Hematopoietic multipotent progenitor cell treated with erythropoietin and hydrocortisone succinate and interleukin-3 and kit ligand, for 15 days (in vitro differentiated cells): ENCODE measurements around the gene ANGPTL2.
"Not testable (repeated sequence)": the region's sequence is repeated elsewhere in the genome, so short reads cannot be mapped to it uniquely, and the experiment has no call there.

Experiments
- DNase-seq: peaks from one replicate; pipeline ENCODE4 v3.0.0-alpha.2; 2015; ENCODE audit warnings: low spot score

The ANGPTL2 gene, protein sequence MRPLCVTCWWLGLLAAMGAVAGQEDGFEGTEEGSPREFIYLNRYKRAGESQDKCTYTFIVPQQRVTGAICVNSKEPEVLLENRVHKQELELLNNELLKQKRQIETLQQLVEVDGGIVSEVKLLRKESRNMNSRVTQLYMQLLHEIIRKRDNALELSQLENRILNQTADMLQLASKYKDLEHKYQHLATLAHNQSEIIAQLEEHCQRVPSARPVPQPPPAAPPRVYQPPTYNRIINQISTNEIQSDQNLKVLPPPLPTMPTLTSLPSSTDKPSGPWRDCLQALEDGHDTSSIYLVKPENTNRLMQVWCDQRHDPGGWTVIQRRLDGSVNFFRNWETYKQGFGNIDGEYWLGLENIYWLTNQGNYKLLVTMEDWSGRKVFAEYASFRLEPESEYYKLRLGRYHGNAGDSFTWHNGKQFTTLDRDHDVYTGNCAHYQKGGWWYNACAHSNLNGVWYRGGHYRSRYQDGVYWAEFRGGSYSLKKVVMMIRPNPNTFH

DNA sequence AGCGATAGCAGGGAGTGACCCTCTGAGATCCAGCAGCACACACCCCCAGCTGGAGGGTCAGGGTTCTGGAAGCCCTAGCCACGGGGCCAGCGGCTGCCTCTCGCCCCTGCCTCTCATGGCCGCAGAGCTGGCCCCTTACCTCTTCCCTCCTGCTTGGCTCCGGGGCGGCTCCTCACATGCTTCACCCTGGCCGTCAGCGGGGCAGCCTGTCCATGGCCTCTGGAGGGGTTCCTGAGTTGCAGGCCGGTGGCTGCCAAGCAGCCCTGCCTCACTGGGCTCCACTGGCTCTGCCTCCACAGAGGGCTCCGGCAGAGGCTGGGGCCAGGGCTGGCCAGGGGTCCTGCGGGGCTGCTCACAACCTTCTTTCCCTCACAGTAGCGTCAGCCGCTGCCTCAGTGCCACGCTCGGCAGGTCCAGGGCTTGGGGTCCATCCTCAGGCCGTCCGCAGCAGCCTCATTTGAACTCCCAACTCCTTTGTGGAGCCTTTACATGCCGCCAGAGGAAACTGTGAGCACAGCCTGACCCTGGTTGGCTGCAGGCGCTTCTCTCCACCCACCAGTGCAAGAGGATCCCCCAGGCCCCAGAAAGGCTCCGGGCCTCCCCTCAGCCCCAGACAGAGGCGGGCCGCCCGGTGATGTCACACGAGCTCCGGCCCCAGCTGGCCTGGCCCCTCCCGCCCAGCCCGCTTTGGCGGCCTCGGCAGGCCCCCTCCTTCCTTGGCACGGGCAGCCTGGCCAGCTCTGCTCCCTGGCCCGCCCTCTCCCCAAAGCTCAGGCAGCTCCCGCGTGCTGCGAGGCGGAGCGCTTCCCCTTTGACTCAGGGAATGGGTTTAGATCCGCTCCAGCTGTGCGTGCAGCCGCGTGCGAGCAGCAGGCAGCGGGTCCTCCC lies at the start of gene ANGPTL2:
Gene ANGPTL2 (minus strand): TSS at position 460 of the 888 bp plus-strand sequence. CDS start 13,904 bp downstream, outside the sequence.
- no peak for DNase-seq

DNA sequence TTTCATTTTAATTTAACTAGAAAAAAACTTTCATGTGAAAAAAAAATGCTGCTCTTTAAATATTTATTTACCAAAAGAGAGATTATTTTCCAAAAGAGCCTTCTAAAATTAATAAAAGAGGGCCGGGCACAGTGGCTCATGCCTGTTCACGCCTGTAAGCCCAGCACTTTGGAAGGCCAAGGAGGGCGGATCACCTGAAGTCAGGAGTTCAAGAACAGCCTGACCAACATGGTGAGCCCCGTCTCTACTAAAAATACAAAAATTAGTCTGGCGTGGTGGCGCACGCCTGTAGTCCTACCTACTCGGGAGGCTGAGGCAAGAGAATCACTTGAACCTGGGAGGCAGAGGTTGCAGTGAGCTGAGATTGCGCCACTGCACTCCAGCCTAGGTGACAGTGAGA lies 48.9 kb upstream of the ANGPTL2 start:
- not testable (repeated sequence) for DNase-seq

DNA sequence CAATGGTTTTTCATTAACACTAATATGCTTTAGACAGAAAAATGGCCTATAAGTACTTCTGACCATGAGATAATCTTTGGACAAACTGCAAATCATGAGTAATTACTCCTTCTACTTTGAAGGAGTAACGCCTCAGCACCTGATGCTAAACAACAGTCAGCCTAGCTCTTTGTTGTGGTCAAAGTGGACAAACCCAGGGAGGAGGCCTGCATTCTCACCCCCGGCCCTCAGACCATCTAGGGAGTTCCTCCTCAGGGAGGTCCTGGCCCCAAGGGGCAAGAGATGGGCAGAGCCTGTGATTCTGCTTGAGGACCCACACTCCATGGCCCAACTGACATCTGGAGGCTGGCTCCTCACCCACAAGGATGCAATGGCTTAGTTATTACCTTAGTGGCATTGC lies 48.2 kb upstream of the ANGPTL2 start:
- no peak for DNase-seq

DNA sequence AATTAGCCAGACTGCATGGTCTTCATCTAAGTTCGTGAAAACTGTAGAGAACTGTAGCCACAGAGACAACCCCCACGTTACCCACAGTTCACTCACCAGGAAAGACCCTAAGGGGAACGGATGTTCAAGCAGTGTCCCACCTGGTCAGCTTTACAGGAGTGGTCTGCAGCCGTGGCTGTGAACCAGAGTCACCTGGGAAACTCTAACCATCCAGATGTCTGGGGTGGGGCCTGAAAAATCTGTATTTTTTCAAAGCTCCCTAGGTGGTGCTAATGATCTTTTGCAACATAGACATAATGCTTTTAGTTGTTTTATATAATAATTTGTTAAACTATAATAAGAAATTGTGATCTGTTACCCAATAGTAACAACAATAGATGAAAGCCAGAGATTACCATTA lies 47.7 kb upstream of the ANGPTL2 start:
- no peak for DNase-seq

DNA sequence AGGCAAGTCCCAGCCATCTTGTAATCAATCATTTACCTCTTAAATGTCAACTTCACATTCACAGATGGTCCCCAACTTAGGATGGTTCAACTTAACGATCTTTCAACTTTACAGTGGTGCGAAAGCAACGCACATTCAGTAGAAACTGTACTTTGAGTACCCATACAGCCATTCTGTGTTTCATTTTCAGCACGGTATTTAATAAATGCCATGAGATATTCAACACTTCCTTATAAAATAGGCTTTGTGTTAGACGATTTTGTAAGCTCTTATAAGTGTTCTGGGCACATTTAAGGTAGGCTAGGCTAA lies 47.1 kb upstream of the ANGPTL2 start:
- no peak for DNase-seq

DNA sequence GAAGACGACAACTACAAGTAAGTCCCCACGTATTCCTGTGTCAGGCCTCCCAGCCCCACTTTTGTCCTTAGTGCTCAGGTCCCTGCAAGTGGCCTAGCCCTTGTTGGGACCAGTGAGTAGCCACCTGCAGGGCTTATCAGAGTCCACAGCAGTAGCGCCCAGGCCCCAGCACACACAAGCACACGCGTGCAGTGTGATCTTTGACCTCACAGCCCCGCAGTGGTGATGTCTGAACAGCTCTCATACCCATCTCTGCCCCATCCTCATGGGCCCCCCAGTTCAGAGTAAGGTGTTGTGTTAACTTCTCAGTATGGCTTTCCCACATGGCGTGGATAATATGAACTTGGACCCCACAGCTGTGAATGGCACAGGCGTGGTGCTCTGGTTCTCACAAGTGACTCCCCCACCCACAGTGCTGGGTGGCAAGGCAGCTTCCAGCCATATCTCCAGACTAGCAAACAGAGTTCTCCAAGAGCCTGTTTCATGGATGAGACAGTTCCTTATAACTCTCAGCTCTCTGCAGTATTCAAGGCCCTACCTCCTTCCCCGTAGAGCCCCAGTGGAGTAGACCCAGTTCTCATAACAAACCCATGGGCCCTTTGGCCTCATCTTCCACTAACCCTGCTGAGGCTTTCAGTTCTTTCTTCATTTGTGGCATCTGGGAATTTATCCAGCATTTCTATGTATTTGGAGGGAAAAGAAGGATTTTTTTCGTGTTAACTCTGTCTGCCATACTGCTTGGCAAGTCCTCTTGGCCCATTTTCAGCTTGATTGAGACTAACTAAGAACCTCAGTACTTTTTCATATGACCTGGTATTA lies 46.5 kb upstream of the ANGPTL2 start:
- DNase-seq, result no peak

DNA sequence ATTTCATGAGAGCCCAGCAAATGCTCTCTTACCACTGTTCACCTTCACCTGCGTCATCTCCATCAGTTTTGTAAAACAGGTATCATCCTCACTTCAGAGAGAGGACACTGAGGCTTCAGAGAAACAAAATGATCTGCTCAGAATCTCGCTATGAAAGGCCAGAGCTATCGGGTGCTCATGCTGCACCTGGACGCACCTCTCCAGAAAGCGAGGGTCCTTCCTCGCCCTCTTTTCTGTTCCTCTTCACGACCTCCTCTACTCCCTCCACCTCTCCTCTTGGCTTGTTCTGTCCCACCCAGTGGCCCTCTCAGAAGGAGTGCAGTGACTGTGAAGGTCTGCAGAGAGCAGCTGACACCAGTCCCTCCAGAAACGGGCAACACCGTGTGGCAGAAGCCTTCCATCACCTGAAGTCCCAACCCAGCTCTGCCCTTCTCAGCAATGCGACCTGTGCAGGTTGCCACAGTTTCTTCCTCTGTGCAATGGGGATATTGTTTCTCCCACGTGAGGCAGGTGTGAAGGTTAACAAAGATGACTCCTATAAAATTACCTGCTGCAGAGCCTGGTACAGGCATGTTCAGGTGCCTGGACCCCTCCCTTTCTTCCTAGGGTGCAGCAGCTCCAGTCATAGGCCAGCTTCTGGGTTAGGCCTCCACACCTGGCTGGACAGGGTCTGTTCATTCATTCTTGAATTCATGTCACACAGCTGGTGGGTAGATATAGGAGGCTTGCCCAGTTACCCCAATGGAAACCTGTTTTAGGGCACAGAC lies 45.3 kb upstream of the ANGPTL2 start:
- no peak for DNase-seq

DNA sequence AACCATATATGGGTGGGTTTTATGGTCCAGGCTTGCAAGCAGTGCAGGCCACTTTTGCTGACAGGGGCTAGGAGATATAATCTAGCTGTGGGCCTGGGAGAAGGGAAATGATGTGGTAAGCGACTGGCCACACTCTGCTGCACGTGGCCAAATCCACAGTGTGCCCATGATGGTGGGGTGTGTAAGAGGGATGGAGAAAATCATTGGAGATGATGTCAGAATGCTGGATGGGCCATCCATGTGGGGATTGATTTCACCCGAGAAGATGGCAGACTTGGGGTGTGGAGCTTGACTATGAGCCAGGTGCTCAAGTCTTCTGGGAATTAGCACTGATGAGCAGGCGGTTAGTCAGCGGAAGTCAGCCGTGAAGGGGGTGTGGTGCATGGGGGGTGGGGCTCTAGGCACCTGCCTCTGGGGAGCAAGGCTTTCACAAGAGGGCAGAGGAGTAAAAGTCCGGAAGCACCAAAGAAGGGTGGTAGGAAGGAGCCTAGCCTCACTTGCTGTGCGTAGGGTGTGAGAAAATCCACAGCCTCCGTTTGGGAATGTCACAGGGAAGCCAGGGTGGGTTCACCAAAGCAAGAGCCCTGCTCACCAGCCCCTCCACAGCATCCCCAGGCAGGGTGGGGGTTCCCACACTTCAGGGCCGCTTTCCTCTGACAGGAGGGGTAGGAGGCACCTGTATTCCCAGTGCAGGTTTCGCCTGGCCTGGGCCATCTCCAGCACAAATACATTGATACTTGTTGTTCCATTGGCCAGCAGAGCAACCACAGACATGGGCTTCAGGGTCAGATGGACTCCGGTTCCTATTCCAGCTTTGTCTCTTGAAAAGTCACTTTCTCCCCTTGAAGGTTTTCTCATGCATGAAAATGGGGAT lies 44.5 kb upstream of the ANGPTL2 start:
- DNase-seq, result no peak

DNA sequence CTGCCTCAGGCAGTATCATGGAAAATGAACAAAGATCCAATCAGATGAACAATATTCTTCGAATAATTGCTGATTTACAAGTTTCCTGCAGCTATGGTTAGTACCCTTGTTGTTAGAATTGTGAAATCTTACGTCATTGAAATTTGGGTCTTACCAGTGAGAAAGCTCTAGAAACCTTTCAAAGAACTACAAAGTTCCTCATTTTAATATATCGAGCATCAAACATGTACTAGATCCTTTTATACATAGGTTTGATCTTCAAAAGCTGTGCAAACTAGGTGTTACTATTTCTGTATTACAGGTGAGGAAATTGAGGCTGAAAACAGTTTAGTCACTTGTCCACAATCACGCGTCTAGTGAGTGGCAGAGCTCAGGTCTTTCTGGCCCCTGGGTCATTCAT lies 43.7 kb upstream of the ANGPTL2 start:
- no peak for DNase-seq

DNA sequence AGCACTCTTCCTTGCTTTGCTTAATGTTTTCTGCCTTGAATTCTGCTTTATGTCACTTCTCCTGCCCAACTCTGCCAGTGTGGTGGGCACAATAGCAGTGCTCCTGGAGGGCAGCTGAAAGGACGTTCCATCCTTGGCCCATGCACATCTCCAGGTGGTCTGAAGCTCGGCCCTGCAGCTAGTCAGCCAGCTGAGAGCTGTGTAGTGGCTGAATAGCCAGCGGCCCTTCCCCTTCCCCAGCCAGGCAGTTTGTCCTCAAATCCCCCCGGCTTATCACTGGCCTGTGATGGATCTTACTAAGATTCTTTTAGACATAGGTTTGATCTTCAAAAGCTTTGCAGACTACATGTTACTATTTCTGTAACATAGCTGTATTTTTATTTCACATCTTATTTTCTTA lies 42.7 kb upstream of the ANGPTL2 start:
- no peak for DNase-seq

DNA sequence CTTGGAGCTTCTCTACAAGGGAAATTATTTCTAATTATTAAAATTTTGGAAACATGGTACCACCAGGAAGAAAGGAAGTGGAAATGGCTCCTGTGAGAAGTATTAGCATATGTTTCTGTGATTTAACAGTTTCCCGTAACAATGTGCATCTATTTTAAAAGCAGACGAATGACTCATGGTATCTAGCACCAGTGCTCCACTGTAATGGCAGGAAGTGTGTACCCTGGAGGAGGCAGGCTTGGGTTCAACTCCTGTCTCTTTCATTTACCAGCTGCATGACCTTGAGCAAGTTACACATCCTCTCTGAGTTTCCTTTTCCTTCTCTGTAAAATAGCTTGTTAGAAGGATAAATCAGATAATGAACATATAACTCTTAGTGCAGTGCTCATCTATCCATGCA lies 41.0 kb upstream of the ANGPTL2 start:
- no peak for DNase-seq

DNA sequence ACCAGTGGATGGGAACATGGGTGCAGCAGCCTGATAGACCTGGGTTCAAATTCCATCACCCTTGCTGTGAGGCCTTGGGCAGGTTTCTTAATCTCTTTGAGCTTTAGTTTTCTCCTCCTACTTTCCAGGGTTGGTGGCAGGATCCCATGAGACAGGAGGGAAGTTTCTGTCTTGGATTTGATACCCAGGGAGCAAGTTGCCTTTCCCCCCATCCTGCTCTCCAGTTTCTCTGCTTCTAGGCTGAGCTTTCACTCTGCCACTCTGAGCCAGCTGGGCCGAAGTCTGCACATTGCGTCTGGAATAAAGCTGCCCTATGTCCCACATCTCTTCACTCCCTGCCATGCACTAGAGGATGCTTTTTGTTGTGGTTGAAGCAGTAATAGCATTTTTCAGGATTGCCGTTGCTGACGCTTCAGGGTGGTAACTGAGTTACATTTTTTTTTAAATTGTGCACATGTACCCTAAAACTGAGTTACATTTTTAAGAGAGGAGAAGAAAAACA lies 40.5 kb upstream of the ANGPTL2 start:
- DNase-seq, result no peak

DNA sequence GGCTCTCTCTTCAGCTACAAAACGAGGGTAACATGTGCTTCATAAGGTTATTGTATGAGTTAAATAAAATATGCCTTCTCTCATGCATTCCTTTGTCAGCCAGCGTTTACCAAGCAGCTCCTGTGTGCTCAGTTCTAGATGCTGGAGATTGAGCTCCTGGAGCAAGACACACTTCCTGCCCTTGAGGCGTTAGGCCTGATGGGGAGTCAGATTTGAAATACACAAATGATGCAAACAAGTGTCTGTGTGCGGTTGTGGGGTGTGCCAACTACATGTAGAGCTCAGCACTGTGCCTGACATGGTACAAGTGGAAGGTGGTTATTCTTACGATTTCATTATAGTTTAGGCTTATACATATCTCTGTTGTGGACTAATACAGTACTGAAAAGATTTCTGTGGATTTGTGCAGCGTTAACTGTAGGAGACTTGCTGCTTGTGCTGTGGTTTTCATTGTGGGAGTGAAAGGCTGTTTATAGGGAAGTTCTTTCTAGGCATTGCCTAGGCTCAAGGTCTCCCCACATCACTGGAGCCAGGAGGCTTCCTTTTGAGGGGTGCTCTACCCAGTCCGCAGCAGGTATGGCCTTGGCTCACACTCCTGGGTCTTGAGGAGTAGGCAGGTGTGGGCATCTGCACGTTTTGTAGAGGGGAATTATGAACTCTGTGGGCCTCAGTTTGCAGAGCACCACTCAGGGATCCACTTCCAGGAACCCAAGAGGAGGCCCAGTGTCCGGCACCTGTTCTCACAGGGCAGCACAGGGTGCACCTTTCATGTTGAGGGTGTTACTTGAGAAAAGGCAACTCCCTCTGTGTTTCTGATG lies 39.8 kb upstream of the ANGPTL2 start:
- no peak for DNase-seq

DNA sequence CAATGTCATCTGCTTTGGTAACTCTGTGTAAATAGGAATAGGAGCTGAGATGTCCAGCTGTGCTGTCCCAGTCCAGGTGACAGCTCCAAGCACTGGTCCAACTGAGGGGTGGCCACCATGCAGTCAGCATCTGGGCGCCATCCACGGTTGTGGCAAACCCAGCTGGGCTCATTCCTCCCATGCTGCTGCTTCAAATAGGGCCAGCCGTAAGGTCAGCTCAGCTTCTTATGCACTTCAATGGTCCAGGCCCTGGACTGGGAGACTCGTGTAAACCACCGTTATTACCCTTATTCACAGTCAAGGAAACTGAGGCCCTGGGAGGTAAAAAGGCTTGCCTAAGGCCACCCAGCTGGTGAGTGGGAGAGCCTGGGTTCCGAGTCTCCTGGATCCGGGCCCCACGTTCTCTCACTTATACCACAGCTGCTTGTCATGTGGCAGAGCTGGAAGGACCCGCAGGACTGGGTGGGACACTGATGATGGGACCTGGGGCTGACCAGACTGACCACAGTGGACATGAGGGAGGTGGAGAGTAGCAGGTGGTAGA lies 38.7 kb upstream of the ANGPTL2 start:
- no peak for DNase-seq

DNA sequence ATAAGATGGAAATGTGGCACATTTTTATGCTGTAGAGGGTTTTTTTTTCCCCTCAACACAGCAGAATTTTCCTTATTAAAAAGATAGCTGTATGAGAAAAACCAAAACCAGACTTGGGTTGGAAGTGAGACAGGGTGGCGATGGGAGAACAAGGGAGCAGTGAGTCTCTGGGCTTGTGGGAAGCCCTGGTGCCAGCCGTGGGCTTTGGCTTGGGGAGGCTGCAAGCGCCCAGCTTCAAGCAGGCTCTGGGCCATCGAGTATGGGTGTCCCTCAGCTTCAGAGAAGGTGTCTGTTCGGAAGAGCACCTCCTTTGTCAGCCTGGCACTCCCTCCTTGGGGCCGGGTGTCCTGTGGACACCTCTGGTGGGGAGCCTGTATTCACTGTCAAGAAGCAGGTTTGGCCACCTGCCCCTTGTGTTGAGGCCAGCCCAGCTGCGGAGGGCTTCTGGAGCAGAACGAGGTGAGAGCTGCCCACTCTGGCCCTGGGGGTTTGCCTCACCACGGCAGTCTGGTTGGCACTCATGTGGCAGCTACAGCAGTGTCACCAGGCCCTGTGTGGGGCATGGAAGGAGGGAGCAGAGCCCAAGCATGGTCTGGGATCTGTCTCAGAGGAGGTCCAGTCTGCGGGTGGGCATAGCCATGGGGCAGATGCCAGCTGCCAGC lies 37.6 kb upstream of the ANGPTL2 start:
- DNase-seq, result no peak

DNA sequence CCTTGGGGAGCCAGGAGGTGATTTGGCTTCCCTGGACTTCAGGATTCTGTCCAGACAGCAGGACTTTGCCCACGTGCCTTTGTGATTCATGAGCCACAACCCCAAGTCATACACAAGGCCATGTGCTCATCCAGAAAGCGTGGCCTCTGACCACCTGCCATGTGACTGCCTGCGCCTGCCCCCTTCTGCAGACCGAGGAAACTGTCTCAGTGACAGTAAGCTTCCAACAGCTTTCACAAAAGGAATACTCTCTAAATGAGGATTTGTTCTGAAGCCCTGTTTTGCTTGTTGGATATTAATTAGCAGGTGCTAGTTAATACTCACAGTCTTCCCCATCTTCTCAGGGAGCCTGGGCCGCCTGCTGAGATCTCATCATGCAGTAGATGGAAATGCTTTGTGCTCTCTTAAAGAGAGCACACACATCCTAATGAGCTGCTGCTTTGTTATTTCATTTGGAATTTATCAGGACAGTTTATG lies 36.9 kb upstream of the ANGPTL2 start:
- no peak for DNase-seq

DNA sequence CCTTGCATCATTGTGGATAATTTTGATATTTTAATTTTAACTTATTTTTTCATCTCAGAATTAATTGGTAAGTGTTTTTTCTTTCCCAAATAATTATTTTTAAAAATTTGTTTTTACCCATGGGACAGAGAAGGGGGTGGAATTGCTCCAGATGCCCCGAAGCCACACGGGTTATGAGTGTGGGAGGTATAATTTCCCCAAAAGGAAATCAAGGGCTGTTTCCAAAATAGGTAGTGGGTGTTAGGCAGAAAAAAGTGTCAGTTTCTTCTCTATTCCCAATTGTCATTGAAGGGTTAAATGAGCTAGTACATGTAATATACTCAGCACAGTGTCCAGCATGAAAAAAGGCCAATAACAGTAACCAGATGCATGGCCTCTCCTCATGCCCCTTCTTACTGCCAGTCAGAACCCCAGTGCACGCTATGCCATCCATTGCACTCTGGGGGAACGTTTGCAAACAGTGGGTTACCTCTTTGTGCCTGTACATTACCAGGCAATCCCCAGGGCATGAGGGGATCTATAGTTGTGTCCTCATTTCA lies 36.4 kb upstream of the ANGPTL2 start:
- no peak for DNase-seq

DNA sequence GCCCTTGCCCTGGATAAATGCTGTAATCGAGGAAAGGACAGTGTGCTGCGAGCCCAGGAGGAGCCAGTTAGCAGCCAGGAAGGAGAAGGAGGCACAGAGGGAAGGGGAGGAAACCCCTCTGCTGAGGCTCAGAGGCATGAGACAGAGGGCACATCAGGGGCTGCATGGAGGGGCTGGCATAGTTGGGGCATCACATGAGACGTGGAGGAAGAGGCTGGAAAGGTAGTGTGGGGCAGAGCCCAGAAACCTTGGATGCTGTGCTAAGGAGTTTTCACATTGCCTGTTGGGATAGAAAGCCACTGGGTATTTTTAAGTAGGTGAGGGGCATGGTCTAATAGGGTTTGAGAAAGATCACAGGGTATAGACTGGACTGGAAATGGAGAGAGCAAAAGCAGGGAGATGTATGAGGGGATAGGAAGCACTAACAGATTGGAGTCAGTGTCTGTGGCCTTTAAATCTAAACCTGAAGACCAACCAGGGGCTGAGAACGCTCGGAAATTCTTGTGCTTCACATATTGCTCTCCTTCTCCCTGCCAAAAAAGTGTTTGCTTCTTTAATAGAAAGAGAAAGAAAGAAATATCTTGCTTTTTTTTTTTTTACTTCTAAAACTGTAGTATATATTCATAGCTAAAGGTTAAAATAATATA lies 33.0 kb upstream of the ANGPTL2 start:
- no peak for DNase-seq
